HG03045 (cell line): Measurements from ENCODE around the gene WDR91.

Source experiments
- ATAC-seq: cut with Tn5 transposase; IDR thresholded peaks from one replicate; pipeline ENCODE4 v1.9.1; 2021; ENCODE audit warnings: mild to moderate bottlenecking, moderate library complexity; ENCODE audit not compliant: unreplicated experiment

WDR91 gene

DNA sequence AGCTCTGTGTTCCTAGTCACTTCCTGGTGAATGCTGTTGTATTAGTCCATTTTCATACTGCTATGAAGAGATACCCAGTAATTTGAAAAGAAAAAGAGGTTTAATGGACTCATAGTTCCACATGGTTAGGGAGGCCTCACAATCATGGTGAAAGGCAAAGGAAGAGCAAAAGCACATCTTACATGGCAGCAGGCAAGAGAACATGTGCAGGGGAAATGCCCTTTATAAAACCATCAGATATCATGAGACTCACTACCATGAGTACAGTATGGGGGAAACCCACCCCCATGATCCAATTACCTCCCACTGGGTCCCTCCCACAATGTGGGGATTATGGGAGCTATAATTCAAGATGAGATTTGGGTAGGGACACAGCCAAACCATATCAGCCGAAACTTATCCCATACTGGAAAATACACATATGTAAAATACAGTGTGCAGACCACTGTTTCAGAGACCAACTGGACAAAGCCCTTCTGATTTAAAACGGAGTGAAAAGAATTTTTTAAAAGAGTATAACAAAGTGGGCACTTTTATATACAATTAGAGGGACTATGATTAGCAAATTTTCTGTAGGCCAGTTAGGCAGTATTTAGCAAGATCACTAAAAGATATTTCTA lies 48.8 kb downstream of the WDR91 start:
- ATAC-seq, result no peak

DNA sequence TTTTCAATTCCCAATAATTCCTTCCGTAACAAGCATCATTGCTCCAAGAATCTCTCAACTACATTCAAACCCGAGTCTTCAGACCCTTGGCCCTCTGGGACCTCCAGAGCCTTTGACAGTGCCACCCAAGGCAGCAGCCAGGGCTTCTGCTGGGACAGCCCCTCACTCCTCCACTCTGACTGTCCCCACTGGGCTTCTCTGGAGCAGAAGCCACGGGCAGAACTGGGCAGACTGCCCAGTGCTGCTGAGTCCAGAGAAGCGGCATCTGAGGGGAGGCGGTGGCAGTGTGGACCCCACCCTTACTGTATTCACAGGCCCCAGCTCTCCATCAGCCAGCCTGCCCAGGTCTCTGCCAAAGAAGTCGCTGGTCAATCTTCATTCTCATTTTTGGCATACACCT lies 49.7 kb downstream of the WDR91 start:
- no peak for ATAC-seq

- no peak for ATAC-seq
Observed at GRCh38 chr7:135160858-135161653, 50.3 kb downstream of the WDR91 start.

DNA sequence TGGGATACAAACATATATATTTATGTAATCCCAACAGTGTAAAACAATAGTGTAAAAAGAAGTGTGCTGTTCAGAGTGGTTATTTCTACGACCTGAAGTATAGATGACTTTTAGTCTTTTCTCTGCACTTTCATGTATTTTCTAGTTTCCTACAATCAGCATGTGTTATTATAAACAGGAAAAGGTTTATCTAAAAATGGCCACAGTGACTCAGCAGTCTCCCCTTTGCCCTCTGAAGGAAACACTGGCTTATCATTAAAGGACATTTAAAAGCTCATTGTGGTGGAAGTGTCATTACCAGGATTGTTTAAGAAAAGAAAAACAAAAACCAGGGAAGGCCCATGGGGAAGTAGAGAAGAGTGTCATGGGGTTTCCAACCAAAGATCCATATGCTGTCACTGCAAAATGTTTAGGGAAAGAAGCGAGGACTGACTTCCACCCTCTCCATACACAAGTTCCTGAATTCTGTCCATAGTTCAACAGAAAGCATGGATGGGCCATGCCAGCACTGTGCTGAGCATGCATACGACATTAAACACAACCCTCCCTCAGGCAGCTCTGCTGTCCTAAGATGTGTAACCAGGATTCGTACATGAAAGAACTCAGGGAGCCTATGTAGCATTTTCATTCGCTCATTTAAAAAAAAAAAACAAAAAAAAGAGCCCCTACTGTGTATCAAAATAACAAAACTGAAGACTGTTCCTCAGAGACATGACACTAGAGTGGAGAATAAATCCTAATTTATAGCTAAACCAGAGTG lies 51.0 kb downstream of the WDR91 start:
- no peak for ATAC-seq

DNA sequence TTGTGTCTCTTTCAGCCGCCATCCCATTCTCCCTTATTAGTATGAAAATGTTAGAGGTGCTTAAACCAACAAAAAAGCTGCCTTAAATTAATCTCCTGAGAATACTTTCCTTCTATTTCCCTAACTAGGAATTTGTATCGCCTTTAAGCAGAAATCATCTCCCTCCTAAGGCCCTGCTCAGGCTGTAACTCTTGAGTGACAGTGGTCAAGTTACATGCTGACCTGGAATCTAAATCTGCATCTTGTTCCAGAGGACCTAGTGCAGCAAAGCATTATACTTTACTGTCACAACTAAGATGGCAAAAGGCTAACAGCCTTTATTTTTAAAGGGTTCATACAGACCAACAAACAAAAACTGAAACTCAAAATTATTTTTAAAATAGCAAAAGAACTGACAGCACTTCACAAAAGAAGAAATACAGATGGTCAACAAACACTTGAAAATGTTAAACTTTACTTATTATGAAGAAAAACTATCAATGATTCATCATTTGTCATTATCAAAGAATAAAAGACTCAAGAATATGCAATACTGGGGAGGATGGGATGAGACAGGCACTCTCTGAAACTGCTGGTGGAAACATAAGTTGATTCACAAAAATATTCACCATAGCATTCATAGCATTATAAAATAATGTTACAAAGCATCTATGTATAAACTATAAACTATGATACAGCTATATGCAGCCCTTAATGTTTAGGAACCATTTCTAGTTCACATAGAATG lies 51.8 kb downstream of the WDR91 start:
- no peak for ATAC-seq

DNA sequence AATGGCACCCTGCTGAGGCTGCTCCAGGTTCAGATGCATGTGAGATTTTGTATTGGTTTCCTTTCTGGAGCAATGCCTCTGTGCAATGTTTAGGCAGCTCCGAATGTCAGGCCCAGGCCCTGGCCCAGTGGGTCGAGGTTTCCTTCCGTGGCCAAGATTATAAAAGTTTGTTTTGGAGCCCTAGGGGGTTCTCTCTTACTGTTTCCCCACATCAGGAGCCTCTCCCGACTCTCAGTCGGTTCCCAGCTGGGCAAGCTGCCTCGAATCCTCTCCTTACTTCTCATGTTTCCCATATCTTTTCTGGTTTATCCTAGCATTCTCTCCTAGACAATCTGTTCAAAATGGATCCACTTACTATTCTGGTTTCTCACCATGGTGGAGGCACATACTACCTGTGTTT lies 52.5 kb downstream of the WDR91 start:
- no peak for ATAC-seq

GRCh38 chr7:135158141-135158655 lies 53.1 kb downstream of the WDR91 start:
- no peak for ATAC-seq

DNA sequence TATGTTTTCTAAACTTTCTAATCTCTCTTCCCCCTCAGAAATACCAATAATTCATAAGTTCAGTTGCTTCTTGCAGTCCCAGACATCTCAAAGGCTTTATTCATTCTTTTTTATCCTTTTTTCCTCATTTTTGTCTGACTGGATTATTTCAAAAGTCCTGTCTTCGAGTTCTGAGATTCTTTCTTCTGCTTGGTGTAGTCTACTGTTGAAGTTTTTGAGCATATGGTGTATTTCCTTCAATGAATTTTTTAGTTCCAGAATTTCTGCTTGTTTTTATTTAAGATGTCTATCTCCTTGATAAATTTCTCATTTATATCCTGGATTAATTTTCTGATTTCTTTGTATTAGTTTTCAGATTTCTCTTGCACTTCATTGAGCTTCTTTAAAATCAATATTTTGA lies 55.0 kb downstream of the WDR91 start:
- ATAC-seq, result no peak

- ATAC-seq, result no peak
Observed at GRCh38 chr7:135154734-135155133, 56.6 kb downstream of the WDR91 start.

GRCh38 chr7:135152442-135152841 lies 58.9 kb downstream of the WDR91 start:
- ATAC-seq, result no peak

- no peak for ATAC-seq
Observed at GRCh38 chr7:135151533-135151932, 59.8 kb downstream of the WDR91 start.

GRCh38 chr7:135151132-135151531 lies 60.2 kb downstream of the WDR91 start:
- ATAC-seq, result no peak

- ATAC-seq, result no peak
Observed at GRCh38 chr7:135150072-135150782, 61.1 kb downstream of the WDR91 start.

DNA sequence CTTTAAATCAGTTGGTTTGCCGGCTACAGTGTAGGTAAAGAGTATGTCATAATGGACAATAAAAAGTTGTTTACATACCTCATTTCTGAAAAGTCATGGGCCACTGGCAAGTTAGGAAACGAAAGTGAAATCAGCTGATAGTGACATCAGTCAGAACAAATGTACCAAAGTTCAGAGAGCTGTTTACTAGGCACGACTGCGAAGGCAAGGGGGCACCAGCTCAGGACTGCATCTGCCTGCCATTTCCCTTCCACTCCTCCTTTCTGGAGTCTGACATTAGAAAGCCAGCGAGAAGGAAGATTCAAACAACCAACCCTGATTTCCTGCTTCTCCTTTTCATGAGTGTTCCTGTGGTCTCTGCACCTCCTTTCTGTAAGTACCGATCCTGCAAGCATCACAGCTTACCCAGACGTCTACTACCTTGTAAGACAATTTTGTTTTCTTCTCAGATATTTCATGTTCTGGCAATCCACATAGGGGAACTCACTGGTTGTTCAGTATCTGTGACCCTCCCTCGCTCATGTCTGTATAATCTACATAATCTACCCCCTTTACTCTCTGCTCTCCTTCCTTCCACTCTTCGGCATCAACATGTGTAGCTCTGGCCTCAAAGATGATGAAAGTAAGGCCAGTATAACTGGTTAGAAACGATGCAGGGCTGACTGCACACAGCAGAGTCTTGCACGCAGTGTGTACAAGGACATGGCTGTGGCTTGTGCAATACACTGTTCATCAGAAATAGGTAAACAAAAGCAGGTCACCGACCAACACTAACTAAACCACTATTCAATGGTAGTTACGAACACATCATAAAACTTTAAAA lies 63.2 kb downstream of the WDR91 start, which contains the start of gene TMEM140:
TSS of gene TMEM140 (plus strand) at position 174 of the 823 bp plus-strand sequence. CDS start 16,370 bp downstream, outside the sequence.
- ATAC-seq, result peak; percentile 75

DNA sequence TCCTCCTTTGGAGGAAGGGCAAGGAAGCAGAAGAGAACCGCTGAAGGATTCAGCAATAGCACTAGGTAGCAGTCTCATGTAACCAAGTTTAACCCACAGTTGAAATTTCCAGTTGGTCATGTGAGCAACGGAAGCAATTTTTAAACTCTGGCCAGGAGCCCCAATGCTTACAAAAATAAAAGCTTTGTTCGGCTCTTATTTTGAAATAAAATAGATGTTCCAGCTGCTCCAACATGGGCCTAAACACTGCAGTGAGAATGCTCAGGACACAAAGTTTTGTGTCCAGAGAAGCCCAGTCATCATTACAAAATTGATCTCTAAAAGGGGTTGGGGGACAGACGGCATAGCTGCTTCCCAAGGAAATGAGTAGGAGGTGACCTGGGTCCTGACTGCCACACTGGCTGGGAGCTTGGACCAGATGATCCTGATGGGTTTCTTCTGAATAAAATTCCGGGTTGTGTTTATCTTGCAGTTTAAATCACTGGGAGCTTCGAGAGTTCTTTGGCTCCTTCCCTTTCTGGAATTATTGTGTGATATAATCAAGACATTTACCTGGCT lies 63.9 kb downstream of the WDR91 start:
- ATAC-seq, result peak; percentile 2

DNA sequence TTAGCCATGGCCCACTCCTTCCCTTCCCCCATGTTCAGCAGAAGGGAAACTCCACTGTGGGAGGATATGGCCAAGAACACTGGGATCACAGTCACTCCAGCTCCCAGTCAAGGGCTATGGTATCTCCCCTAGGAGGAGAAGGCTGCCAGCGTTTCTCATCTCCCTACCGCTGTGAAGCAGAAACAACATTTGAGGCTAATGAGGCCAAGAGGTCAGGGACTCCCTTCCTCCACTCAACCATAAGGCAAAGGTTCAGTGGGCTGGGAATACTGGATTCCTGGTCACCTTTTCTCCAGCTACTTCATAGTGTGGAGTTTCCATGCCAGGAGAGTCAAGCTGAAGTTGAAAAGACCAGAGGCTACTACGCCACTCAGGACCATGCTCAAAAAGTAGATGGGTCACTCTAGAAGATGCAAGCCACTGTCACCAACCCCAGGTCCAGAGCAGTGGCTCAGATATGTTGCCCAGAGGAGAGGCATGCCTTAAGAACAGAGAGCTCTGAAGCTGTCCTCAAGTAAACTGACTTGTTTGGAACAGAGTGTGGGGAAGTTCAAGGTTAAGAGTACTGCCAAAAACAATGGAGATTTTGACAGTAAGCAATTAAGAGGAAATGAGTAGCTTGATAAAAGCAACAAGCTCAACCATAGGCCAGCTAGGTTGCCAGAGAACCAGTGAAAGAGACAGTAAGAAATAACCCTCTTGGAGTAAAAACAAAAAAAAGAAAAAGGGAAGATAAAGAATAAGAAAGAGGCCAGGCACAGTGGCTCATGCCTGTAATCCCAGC lies 67.2 kb downstream of the WDR91 start:
- no peak for ATAC-seq
